Measurements from ENCODE around the gene PRPF40B.

The PRPF40B gene

GRCh38 chr12:49641748-49642369, 18.5 kb downstream of the PRPF40B start:
- 91 to 98% methylated on average over 14 to 17 of the region's 17 CpGs for WGBS, 2 experiments (ENCODE audit: insufficient coverage in 2 of 2)
- H3K27ac ChIP-seq (ENCODE audit: low read depth, low read length, severe bottlenecking) = no peak overlapping the region
- peaks cover 53% of the 10 kb centered on the region for H3K36me3 ChIP-seq (ENCODE audit: control insufficient read depth, insufficient read depth, low read length)
- H3K9me3 ChIP-seq (ENCODE audit: control insufficient read depth, low read length) = no peaks in the 10 kb centered on the region
- H3K4me1 ChIP-seq (ENCODE audit: control insufficient read depth, insufficient read depth, low read length, poor library complexity, severe bottlenecking) = peaks cover 15% of the 10 kb centered on the region
- no peak overlapping the region for H3K4me3 ChIP-seq (ENCODE audit: extremely low read depth, insufficient read depth, low read length, poor library complexity, severe bottlenecking)

- Histone ChIP-seq H3K27ac (ENCODE audit: low read depth, low read length, severe bottlenecking) (peak overlapping the region; percentile 59), H3K36me3 (ENCODE audit: control insufficient read depth, insufficient read depth, low read length) (peaks cover 58% of the 10 kb centered on the region), H3K4me3 (ENCODE audit: extremely low read depth, insufficient read depth, low read length, poor library complexity, severe bottlenecking) (no peak overlapping the region), H3K9me3 (ENCODE audit: control insufficient read depth, low read length) (no peaks in the 10 kb centered on the region), H3K4me1 (ENCODE audit: control insufficient read depth, insufficient read depth, low read length, poor library complexity, severe bottlenecking) (peaks cover 13% of the 10 kb centered on the region)
- 95 to 100% methylated on average over 2 to 11 of the region's 11 CpGs for WGBS, 2 experiments (ENCODE audit: insufficient coverage in 2 of 2)
Observed at GRCh38 chr12:49642370-49642802, 19.0 kb downstream of the PRPF40B start.

GRCh38 chr12:49643135-49643534, 19.8 kb downstream of the PRPF40B start:
- Histone ChIP-seq H3K4me1 (ENCODE audit: control insufficient read depth, insufficient read depth, low read length, poor library complexity, severe bottlenecking) (peaks cover 9% of the 10 kb centered on the region), H3K4me3 (ENCODE audit: extremely low read depth, insufficient read depth, low read length, poor library complexity, severe bottlenecking) (no peak overlapping the region), H3K27ac (ENCODE audit: low read depth, low read length, severe bottlenecking) (no peak overlapping the region), H3K9me3 (ENCODE audit: control insufficient read depth, low read length) (no peaks in the 10 kb centered on the region), H3K36me3 (ENCODE audit: control insufficient read depth, insufficient read depth, low read length) (peaks cover 66% of the 10 kb centered on the region)
- 88 to 100% methylated on average over 3 to 4 of the region's 7 CpGs for WGBS, 2 experiments (ENCODE audit: insufficient coverage in 2 of 2)

GRCh38 chr12:49643961-49644619, 20.7 kb downstream of the PRPF40B start:
- Histone ChIP-seq H3K4me1 (ENCODE audit: control insufficient read depth, insufficient read depth, low read length, poor library complexity, severe bottlenecking) (peaks cover 9% of the 10 kb centered on the region), H3K4me3 (ENCODE audit: extremely low read depth, insufficient read depth, low read length, poor library complexity, severe bottlenecking) (no peak overlapping the region), H3K9me3 (ENCODE audit: control insufficient read depth, low read length) (no peaks in the 10 kb centered on the region), H3K27ac (ENCODE audit: low read depth, low read length, severe bottlenecking) (no peak overlapping the region), H3K36me3 (ENCODE audit: control insufficient read depth, insufficient read depth, low read length) (peaks cover 75% of the 10 kb centered on the region)
- 91 to 93% methylated on average over 10 of the region's 10 CpGs for whole genome bisulfite sequencing, 2 experiments (ENCODE audit: insufficient coverage in 2 of 2)

GRCh38 chr12:49644620-49644994, 21.2 kb downstream of the PRPF40B start:
- Histone ChIP-seq H3K27ac (ENCODE audit: low read depth, low read length, severe bottlenecking) (peak overlapping the region; percentile 23), H3K36me3 (ENCODE audit: control insufficient read depth, insufficient read depth, low read length) (peaks cover 81% of the 10 kb centered on the region), H3K9me3 (ENCODE audit: control insufficient read depth, low read length) (no peaks in the 10 kb centered on the region), H3K4me3 (ENCODE audit: extremely low read depth, insufficient read depth, low read length, poor library complexity, severe bottlenecking) (no peak overlapping the region), H3K4me1 (ENCODE audit: control insufficient read depth, insufficient read depth, low read length, poor library complexity, severe bottlenecking) (peaks cover 9% of the 10 kb centered on the region)
- 14% methylated on average over 1 of the region's 2 CpGs; no CpG with 5 or more reads in 1 of the 2 experiments for WGBS, 2 experiments (ENCODE audit: insufficient coverage in 2 of 2)

- Histone ChIP-seq H3K4me3 (ENCODE audit: extremely low read depth, insufficient read depth, low read length, poor library complexity, severe bottlenecking) (no peak overlapping the region), H3K9me3 (ENCODE audit: control insufficient read depth, low read length) (no peaks in the 10 kb centered on the region), H3K36me3 (ENCODE audit: control insufficient read depth, insufficient read depth, low read length) (peaks cover 88% of the 10 kb centered on the region), H3K4me1 (ENCODE audit: control insufficient read depth, insufficient read depth, low read length, poor library complexity, severe bottlenecking) (peaks cover 9% of the 10 kb centered on the region), H3K27ac (ENCODE audit: low read depth, low read length, severe bottlenecking) (peak overlapping the region; percentile 29)
- 98 to 100% methylated on average over 2 to 4 of the region's 6 CpGs for WGBS, 2 experiments (ENCODE audit: insufficient coverage in 2 of 2)
Observed at GRCh38 chr12:49645146-49646039, 22.0 kb downstream of the PRPF40B start.

GRCh38 chr12:49646331-49646830, 23.0 kb downstream of the PRPF40B start:
- no peak overlapping the region for H3K4me3 ChIP-seq (ENCODE audit: extremely low read depth, insufficient read depth, low read length, poor library complexity, severe bottlenecking)
- WGBS, 2 experiments (ENCODE audit: insufficient coverage in 2 of 2) = 98 to 100% methylated on average over 3 to 7 of the region's 7 CpGs
- H3K4me1 ChIP-seq (ENCODE audit: control insufficient read depth, insufficient read depth, low read length, poor library complexity, severe bottlenecking) = peaks cover 9% of the 10 kb centered on the region
- no peaks in the 10 kb centered on the region for H3K9me3 ChIP-seq (ENCODE audit: control insufficient read depth, low read length)
- H3K36me3 ChIP-seq (ENCODE audit: control insufficient read depth, insufficient read depth, low read length) = peaks cover 93% of the 10 kb centered on the region
- no peak overlapping the region for H3K27ac ChIP-seq (ENCODE audit: low read depth, low read length, severe bottlenecking)

- Histone ChIP-seq H3K9me3 (ENCODE audit: control insufficient read depth, low read length) (no peaks in the 10 kb centered on the region), H3K4me1 (ENCODE audit: control insufficient read depth, insufficient read depth, low read length, poor library complexity, severe bottlenecking) (peaks cover 9% of the 10 kb centered on the region), H3K27ac (ENCODE audit: low read depth, low read length, severe bottlenecking) (peak overlapping the region; percentile 57), H3K4me3 (ENCODE audit: extremely low read depth, insufficient read depth, low read length, poor library complexity, severe bottlenecking) (no peak overlapping the region), H3K36me3 (ENCODE audit: control insufficient read depth, insufficient read depth, low read length) (peaks cover 96% of the 10 kb centered on the region)
- WGBS, 2 experiments (ENCODE audit: insufficient coverage in 2 of 2) = 82 to 92% methylated on average over 4 to 12 of the region's 12 CpGs
Observed at GRCh38 chr12:49646871-49647654, 23.7 kb downstream of the PRPF40B start.

GRCh38 chr12:49647827-49648711, 24.7 kb downstream of the PRPF40B start:
- WGBS, 2 experiments (ENCODE audit: insufficient coverage in 2 of 2) = 91 to 98% methylated on average over 13 to 15 of the region's 15 CpGs
- Histone ChIP-seq H3K4me3 (ENCODE audit: extremely low read depth, insufficient read depth, low read length, poor library complexity, severe bottlenecking) (no peak overlapping the region), H3K4me1 (ENCODE audit: control insufficient read depth, insufficient read depth, low read length, poor library complexity, severe bottlenecking) (peaks cover 6% of the 10 kb centered on the region), H3K36me3 (ENCODE audit: control insufficient read depth, insufficient read depth, low read length) (peaks cover 97% of the 10 kb centered on the region), H3K9me3 (ENCODE audit: control insufficient read depth, low read length) (no peaks in the 10 kb centered on the region), H3K27ac (ENCODE audit: low read depth, low read length, severe bottlenecking) (peak overlapping the region; percentile 57)

Data from mesodermal cell (in vitro differentiated cells).